HG03460 (cell line): ENCODE measurements around the gene C2CD4D.
"Not testable (repeated sequence)": the region's sequence is repeated elsewhere in the genome, so short reads cannot be mapped to it uniquely, and the experiment has no call there.

ENCODE experiments used
- ATAC-seq: cut with Tn5 transposase; IDR thresholded peaks from one replicate; pipeline ENCODE4 v1.9.1; 2021; ENCODE audit not compliant: unreplicated experiment

Gene C2CD4D

GRCh38 chr1:151839457-151840403 is at the start of gene C2CD4D:
Gene C2CD4D, minus strand, starts transcription at chr1:151839820. Its CDS starts 831 bp downstream, at chr1:151838989.
- ATAC-seq, result peak; percentile 48

- ATAC-seq, result no peak
Observed at GRCh38 chr1:151888972-151889570, 49.5 kb upstream of the C2CD4D start.

GRCh38 chr1:151887028-151887427 is 47.4 kb upstream of the C2CD4D start:
- no peak for ATAC-seq

- ATAC-seq, result no peak
Observed at GRCh38 chr1:151885479-151885878, 45.9 kb upstream of the C2CD4D start.

GRCh38 chr1:151884879-151885278 is 45.3 kb upstream of the C2CD4D start:
- not testable (repeated sequence) for ATAC-seq

GRCh38 chr1:151884445-151884844 is 44.8 kb upstream of the C2CD4D start:
- not testable (repeated sequence) for ATAC-seq

GRCh38 chr1:151883898-151884297 is 44.3 kb upstream of the C2CD4D start:
- not testable (repeated sequence) for ATAC-seq

- ATAC-seq, result not testable (repeated sequence)
Observed at GRCh38 chr1:151882918-151883317, 43.3 kb upstream of the C2CD4D start.

GRCh38 chr1:151882466-151882865 is 42.8 kb upstream of the C2CD4D start:
- no peak for ATAC-seq

GRCh38 chr1:151881479-151881878 is 41.9 kb upstream of the C2CD4D start:
- no peak for ATAC-seq

GRCh38 chr1:151875419-151876097 is 35.9 kb upstream of the C2CD4D start:
- ATAC-seq, result no peak

GRCh38 chr1:151872776-151873175 is 33.2 kb upstream of the C2CD4D start:
- ATAC-seq, result not testable (repeated sequence)

GRCh38 chr1:151871284-151872030 is 31.8 kb upstream of the C2CD4D start:
- no peak for ATAC-seq

- ATAC-seq, result no peak
Observed at GRCh38 chr1:151868486-151868885, 28.9 kb upstream of the C2CD4D start.

GRCh38 chr1:151867765-151868411 is 28.3 kb upstream of the C2CD4D start:
- ATAC-seq, result no peak

GRCh38 chr1:151867321-151867720 is 27.7 kb upstream of the C2CD4D start:
- no peak for ATAC-seq

GRCh38 chr1:151864411-151864810 is 24.8 kb upstream of the C2CD4D start:
- ATAC-seq, result no peak

- no peak for ATAC-seq
Observed at GRCh38 chr1:151862604-151863003, 23.0 kb upstream of the C2CD4D start.

GRCh38 chr1:151860504-151861187 is 21.0 kb upstream of the C2CD4D start:
- ATAC-seq, result no peak

- ATAC-seq, result no peak
Observed at GRCh38 chr1:151859891-151860293, 20.3 kb upstream of the C2CD4D start.
